NCI-H2196 treated with DMSO at 0.1 percent for 48 hours (cell line): ENCODE data around the gene CACNA1E.

ENCODE experiments used
- DNase-seq: peaks from one replicate; lab custom pipeline; 2025; ENCODE audit not compliant: unreplicated experiment; lab: John Stamatoyannopoulos, UW

Gene CACNA1E

DNA sequence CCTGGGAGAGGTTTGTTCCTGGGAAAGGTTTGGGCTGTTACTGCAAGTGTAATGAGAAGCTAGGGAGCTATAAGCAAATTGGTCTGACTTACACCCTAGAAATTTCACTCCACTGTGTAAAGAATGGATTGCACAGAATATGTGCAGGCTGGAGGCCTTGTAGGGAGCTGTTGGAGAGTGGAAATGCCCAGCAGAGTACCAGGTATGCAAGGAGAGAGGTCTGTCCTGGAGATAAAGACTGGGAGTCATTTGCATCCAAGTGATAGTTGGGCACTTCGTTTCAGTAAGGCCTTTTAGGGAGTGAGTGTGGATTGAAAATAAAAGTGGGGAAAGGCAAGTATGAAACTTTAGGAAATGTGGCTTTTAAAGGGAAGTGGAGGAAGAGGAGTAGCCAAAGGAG lies 75.8 kb downstream of the CACNA1E start:
- DNase-seq, result no peak

DNA sequence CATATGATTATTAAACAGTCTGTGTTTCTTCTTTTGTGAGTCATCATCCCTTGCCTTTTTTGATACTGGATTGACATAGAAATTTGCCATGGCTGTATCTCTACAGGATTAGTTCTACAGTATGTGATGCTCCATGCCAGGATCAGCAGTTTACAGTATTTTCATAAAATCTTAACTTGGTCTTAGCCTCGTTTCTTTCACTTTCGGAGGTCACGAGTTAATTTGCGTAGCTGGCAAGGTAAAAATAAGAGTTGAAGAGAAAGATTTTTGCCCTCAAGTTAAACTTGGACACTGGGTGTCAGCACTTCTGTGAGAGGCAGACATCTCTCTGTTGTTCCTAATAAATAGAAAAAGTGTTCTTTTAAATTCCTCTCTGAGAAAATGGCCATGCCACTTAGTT lies 79.1 kb downstream of the CACNA1E start:
- DNase-seq, result no peak

DNA sequence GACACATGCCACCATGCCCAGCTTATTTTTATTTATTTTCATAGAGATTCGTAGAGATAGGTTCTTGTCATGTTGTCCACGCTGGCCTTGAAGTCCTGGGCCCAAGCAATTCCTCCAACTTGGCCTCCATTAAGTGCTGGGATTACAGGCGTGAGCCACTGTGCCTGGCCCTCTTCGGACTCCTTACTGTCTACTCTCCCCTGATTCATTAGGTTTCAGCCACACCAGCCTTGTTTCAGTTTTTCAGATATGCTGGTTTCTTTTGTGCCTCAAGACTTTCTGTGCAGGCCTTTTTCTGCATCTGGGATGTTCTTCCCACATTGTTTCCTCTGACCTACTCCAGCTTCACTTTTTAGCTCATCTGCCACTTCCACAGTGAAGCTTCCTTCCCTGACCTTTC lies 85.4 kb downstream of the CACNA1E start:
- DNase-seq, result no peak

DNA sequence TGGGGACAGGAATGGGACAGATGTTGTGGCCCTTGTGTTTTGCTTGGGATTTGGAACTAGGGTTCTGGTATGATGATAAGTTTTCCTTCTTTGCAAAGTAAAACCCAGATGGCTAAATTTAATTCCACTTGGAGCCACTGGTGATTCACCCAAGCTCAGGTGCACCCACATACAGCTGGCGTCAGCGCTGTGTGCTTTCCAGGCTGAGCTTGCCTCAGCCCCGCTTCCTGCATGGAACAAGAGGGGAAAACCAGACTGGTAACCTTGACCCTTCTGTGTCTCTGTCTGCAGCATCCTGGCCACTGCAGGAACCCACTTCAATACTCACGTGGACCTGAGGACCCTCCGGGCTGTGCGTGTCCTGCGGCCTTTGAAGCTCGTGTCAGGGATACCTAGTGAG lies 94.2 kb downstream of the CACNA1E start:
- DNase-seq, result no peak

DNA sequence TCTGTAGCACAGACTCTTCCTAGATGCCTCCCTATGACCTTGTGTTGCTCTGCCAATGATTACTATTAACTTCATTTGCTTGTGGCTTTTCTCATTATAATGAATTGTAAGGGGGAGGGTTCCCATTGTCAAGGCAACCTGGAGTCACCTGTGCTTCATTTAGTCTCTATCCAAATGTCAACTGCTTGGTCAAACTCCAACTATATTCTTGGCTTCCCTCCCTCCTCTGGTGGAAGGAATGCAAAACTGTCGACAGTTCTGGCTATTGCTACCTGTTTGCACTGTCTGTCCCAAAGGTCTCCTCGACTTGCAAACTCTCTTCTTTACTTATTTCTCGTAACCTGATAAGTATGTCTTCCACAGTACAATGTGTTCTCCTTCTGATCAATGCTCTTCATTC lies 100.3 kb downstream of the CACNA1E start:
- DNase-seq, result no peak

DNA sequence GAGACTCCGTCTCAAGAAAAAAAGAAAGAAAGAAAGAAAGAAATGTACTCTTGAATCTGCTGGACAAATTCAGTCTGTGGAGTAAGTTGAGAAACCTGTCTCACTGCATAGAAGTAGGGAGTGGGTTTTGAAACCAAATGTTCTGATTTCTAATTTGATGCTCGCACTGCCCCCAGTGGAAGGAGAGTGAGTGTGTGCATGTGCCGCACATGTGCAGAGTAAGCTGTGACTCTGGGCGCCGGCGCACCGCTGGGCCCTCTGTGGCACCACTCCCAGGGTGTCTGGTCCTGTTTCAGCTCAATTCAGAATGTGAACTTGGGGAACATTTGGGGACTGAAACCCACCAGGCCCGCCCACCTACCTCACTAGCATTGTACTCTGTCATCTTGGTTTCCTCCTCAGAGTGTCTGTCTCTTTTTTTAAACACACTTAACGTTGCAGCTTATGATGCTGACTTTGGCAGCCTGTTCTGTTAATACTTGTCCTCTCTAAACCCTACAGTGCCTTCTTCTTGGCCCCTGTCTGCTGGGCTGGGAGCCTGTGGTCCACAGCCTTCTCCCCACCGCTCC lies 104.6 kb downstream of the CACNA1E start:
- DNase-seq, result no peak

DNA sequence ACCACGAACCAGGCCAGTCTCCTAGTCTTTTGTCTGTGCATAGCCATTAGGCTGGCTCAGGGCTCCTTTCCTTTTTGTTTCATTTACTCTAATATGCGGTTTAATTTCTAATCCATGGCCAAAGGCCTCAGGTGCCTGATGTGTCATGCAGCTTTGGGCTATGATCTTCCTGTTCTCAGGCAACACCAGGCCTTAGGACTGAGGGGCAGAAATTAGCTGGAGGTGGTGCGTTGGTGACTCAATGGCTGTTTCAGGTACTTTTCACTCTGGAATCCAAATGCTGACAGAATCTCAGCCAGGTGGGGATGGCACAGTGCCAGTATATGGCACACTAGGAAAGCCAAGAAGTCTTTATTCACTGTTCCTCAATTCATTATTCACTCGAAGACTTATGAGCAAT lies 105.3 kb downstream of the CACNA1E start:
- DNase-seq, result no peak

DNA sequence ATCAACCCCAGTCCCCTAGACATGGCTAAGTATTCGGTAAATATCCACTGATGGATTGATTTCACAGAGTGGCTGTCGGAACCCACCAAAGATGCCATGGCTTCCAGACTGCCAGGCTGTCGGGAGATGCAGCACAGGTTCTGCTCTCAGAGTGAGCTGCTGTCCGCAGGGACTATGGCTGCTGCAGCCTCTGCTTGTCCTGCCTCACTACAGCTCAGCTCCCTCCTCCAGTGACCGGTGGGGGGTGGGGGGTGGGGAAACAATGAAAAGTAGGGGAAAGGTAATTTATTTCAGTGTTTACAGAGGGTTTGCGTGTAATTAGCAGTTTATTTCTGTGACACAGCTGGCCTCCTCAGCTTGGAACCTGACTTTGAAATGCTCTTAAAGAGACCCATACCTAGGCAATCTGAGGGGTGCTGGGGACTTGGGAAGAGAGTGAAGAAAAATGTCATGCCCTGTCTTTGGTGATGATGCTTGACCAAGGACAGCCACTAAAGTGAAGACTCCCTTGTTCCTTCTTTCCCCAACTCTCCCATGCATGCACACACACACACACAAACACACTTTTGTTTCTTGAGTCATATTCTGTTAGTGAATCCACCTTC lies 109.0 kb downstream of the CACNA1E start:
- DNase-seq, result no peak

DNA sequence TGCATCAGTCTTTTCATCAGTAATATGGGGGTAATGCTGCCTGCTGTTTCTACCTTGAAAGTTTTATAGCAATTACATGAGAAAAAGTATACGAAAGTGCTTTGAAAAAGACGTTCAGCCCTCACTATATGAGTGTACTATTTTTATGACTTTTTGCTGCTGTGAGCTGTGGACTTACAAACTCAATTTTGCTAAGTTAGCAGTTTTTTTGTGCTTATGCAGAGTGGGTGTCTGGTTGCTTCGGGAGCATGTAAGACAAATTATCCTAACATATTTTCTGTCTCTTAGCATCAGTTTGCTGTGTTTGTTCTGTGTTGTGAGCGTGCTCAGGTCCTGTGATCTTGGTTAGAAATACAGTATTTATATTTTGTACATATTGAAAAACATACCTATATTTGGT lies 109.7 kb downstream of the CACNA1E start:
- DNase-seq, result no peak

DNA sequence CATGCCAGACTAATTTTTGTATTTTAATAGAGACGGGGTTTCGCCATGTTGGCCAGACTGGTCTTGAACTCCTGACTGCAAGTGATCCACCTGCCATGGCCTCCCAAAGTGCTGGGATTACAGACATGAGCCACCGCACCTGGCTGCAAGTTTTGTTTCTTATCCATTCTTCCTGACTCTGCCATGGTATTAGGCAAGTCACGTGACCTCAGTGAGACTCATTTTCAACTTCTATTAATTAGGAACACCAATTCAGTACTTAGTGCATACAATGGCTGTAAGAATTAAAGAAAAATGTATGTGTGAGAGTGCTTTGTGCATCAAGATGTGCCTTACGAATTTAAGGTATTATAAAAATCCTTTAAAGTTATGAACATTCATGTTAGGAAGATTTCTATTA lies 111.2 kb downstream of the CACNA1E start:
- DNase-seq, result no peak

DNA sequence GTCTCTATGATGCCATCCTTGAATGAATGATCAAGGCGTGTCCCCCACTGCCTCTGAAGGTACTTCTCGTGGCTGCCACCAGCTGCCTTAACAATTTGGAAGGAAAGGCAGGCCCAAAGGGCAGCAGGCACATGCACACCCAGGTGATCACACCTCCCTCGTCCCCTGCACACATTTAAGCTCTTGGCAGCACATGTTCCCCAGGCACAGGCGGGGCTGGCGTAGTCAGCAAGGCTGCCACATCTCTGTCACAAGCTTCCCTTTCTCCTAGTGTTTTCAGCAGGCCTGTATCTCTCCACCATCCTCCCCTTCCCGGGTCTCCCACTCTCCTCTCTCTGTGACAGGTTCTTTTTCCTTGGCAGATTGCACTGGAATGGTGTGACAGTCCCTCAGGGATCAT lies 111.9 kb downstream of the CACNA1E start:
- no peak for DNase-seq

DNA sequence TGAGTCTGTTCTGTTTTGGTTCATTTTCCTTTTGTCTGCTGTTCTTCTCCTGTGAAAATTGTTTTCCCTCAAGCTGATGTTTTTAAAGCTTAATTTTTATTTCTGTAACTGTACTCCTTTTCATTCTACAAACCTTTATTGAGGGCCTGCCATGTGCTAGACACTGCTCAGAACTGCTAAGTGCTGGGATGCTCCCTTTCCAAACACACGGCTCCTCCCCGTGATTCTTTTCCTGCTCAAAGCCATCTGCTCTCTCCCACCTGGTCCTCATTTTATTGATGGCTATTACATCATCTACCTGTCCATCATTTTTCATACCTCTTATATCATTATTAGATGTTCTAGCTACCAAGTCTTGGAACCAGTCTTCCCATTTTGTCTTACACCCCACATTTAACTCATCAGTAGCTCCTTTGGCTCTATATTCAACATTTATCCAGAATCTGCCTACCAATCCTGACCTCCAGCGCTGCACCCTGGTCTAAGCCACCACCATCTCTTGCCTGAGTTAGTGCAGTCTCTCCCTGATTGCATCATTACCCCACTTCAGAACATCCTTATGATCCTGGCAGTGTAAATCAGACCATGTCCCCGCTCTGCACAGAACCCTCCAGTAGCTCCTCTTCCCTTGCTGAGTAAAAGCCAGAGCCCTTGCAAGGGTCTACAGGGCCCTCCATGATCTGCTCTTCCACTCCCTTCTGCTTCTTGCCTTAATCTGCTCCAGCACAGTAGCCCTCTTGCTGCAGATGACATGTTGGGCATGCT lies 118.1 kb downstream of the CACNA1E start:
- no peak for DNase-seq

DNA sequence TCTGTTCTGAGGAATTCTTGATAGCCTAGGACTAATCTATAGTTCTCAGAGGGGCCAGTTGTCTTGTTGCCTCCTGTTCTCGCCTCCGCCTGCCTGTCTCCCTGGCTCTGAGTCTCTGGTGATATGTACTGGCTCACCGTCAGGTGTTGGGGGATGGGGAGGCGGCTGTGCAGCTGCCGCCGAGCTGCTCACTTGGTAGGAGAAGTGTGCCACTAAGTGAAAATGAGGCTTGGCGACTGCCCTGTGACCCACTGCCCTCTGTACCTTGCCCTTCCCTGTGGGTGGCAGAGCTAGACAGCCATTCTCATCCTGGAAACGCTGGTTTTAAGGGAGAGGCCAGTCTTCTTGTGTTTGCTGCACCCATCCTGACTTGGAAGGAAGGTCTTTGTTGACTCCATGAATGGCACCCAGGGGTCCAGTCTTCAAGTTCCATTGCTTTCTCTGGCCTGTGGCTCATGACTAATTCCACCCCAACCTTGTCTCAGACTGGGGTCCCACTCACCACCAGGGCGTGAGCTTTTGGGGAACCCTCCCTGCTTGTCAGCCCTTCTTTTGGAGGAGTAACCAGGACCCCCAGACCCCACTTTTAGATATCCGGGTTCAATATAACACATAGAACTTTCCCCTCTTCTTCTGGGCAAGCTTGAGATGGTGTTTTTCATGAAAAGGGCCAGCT lies 120.6 kb downstream of the CACNA1E start:
- DNase-seq, result no peak

DNA sequence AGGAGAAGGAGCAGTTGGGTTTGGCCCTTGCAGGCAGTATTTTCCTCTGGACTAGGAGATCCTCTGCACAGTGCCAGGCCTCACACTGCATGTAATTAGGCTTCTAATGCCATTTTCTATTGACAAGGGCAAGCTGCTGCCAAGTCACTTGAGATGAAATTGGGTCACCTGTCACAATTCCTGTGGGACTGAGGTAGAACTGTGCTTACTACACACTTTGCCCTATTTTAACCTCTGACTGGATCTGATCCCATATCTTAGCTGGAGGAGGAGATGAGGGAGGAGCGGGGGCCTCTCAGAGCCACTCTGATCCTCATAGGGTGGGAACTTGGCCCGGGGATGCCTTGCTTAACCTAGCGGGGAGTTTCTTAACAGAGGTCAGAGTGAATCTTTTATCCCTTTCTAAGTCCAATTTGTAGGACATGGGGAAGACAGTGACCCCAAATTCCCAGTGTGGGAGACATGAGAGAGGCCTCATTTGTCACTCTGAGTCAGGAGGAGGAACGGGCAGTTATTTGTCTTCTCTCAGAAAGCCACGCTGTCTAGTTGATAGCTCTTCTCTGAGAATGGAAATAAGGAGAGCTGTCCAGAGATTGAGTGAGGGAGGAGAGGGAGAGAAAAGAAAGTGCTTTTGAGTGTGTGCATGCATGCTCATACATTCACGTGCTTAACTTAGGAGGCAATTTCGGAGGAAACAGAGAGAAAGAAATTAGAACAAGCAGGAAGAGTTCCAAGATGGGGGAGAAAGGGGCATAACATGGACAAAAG lies 121.3 kb downstream of the CACNA1E start:
- no peak for DNase-seq

DNA sequence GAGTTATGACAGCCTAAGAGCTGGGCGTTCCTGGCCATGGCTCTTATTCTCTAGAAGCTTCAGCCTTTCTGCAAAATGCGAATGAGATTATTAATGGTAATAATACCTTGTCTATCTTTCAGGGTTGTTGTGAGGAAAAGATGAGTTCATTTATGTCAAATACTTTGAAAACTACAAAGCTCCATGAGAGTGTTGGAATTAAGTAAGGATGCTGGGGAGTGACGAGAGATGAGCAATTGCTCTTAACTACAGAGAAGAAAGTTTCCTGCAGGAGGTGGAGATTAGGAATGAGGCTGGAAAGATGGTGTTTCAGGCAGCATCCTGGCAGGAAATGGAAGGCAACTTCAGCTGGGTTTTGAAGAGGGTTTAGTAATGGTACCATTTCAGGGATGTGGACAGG lies 124.2 kb downstream of the CACNA1E start:
- DNase-seq, result no peak

DNA sequence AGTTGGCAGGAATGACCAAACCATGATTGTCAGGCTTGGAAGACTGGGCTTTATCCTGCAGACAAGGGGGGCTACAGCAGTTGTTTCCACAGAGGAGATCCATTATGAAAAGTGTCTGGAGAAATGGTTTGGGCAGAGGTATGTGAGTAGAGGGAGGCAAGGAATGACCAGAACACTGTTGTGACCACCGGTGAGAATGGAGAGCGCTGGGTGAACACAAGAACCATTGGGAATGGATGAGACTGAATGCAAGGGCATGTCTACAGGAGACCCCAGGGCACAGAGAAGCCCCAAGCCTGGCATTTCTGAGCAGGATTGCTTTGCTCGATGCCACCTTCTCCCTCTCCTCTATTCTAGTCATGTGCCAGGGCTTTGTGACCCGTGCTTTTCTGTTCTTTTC lies 125.1 kb downstream of the CACNA1E start:
- DNase-seq, result no peak

DNA sequence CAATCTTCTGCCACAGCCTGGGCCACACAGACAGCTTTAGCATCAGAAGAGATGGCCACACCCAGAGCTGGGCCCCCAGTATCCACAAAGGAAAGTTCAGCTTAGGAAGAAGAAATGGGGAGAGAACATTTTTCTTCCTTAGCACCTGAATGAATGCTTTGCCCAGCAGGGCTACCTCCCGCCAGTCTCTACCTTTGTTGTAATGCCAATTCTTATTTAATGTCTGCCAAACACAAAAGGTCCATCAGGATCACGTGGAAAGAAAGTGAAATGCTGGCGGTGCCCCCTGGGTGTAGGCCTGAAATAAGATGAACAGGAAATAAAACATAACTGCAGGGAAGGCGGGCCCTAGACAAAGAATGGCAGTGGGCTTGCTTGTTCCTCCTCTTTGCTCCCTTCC lies 125.6 kb downstream of the CACNA1E start:
- no peak for DNase-seq

DNA sequence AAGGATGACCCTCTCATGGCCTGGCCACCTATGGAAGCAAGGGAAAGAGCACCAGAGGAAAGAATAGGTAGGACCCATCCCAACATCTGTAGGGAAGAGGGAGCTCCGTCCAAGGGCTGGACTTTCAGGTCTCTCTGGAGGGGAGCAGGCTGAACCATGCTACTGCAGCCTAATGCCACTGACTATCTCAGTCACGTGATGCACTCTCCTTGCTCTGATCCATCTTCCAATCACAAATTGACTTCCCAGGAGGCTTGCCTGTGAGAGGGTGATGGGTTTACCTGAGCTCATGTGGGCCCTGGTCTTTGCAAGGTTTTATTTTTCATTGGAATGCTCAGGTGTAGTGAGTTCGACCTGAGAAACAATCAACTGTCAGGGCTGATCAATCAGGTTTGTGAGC lies 128.8 kb downstream of the CACNA1E start:
- DNase-seq, result no peak

DNA sequence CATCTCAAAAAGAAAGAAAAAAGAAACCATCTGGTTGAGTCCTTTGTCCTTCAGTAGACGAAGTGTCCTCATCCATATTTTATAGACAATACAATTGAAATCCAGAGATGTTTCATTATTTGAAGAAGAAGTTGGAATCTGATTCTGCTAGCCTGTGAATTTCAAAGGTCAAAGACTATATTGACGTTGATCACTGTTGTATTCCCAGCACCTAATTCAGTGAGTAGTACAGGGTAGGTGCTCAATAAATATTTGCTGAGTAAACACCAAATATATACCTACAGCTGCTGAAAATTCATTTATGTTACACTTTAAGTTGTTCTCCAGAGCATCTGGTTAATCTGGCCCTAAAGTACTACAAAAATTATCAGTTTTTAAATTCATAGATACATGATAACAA lies 135.2 kb downstream of the CACNA1E start:
- no peak for DNase-seq

DNA sequence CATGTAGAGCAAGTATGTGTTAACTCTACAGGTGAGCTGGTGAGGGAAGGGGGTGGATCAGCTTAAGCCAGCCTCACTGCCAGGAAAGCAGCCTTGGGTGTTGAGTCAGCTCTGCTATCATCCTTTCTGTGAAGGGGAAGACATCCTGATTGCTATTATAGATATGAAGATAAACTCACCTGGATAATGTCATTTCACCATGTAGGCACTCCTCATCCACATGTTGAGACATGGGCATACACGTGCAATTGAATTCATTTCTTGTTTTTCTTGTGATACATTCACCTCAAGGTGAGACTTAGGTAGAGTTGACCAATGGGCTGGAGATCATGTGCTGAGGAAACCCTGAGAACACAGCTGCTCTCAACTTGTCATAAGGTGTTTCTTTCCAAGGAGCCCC lies 136.9 kb downstream of the CACNA1E start:
- DNase-seq, result no peak

DNA sequence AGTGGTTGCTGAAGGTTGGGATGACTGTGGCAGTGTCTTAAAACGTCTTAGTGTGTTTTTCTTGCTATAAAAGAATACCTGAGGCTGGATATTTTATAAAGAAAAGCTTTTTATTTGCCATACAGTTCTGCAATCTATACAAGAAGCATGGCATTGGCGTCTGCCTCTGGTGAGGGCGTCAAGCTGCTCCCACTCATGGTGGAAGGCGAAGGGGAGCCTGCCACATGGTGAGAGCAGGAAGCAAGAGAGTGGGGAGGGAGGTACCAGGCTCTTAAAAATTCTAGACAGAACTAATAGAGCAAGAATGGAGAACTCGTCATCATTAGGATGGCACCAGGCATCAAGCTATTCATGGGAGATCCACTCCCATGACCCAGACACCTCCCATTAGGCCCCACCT lies 140.5 kb downstream of the CACNA1E start:
- no peak for DNase-seq
